ENCODE results near the gene RNASE9. TPM values are rescaled to one million over a fixed set of nuclear protein-coding genes. Genes with fewer than 3 reads are reported as not detected.
"Not testable (repeated sequence)": the region's sequence is repeated elsewhere in the genome, so short reads cannot be mapped to it uniquely, and the experiment has no call there.

RNASE9 gene
- total RNA-seq, 2 donors from 2014 or later = not detected

DNA sequence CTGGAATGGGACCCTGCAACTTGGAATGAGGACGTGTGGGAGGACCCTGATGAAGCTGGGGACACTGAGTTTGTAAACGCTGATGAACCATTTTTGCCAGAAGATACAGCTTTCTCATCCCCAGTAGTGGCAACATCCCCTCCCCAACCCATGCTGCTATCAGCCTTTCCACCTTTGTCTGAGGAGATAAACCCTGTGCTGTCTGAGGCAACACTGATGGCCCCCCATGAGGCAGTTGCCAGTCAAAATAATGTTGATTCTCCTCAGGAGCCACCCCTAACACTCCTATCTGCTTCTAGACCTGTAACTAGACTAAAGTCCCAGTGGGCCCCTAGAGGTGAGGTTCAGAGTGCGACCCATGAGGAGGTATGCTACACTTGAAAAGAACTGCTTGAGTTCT lies 7.5 kb upstream of the RNASE9 start:
- intact Hi-C loops (cut with DNase I) = no loop called here
- Histone ChIP-seq H3K4me3 (no peak overlapping the region), H3K27ac (no peak overlapping the region), H3K36me3 (replicated peaks in 1 of 2; ENCODE audit: insufficient read depth in 1 of 2, low read depth in 2 of 2) (no peaks in the 10 kb centered on the region), H3K9me3 (no peaks in the 10 kb centered on the region), H3K4me1 (no peaks in the 10 kb centered on the region), H3K27me3 (no peaks in the 10 kb centered on the region)
- DNase-seq (no peak), ATAC-seq (no peak)
- TF ChIP-seq CTCF (IDR thresholded peaks at IDR 0.05) (no peak), POLR2A (IDR thresholded peaks at IDR 0.05) (no peak)
- WGBS, 2 donors = 57 to 62% methylated on average over 3 of the region's 3 CpGs

DNA sequence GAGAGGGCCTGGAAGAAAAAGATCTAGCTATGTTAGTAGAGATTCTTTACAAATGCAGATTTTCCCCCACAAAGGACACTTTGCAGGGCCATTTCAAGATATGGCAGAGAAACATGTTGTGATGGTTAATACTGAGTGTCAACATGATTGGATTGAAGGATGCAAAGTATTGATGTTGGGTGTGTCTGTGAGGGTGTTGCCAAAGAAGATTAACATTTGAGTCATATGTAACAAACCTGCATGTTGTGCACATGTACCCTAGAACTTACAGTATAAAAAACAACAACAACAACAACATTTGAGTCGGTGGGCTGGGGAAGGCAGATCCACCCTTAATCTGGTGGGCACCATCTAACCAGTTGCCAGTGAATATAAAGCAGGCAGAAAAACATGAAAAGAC lies 6.4 kb upstream of the RNASE9 start:
- H3K4me1 ChIP-seq; H3K27ac ChIP-seq; H3K9me3 ChIP-seq; H3K27me3 ChIP-seq; H3K4me3 ChIP-seq; H3K36me3 ChIP-seq (replicated peaks in 1 of 2; ENCODE audit: insufficient read depth in 1 of 2, low read depth in 2 of 2); ATAC-seq; intact Hi-C loops (cut with DNase I); DNase-seq: not testable (repeated sequence)
- 47 to 61% methylated on average over 1 of the region's 1 CpG for WGBS, 2 donors

DNA sequence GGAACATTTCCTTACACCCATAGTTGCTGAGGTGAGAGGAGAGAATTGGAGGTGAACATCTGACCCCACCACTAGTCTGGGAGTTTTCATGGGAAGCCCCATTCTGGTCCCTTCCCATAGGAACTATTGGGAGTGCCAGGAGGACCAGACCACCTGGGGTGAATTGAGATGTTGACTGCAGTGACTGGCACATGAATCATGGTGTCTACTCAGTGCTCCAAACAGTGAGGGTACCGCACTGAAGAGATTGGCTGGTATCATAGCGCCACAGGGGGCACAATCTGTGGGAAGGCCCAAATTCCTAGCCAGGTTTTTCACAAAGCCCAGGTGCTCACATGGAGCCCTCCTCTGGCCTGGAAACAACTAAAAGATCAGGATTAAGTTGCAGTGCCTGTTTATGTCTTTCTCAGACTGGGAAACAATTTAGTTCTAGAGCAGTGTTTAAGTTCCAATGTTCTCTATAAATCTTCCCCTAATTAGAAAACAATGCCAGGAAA lies 3.7 kb upstream of the RNASE9 start:
- no peaks in the 10 kb centered on the region for H3K9me3 ChIP-seq
- DNase-seq = no peak
- 76 to 92% methylated on average over 2 of the region's 2 CpGs for WGBS, 2 donors
- H3K36me3 ChIP-seq (replicated peaks in 1 of 2; ENCODE audit: insufficient read depth in 1 of 2, low read depth in 2 of 2) = no peaks in the 10 kb centered on the region
- no peak overlapping the region for H3K4me3 ChIP-seq
- no peaks in the 10 kb centered on the region for H3K4me1 ChIP-seq
- intact Hi-C loops (cut with DNase I) = no loop called here
- no peaks in the 10 kb centered on the region for H3K27me3 ChIP-seq
- no peak overlapping the region for H3K27ac ChIP-seq
- ATAC-seq = no peak
- TF ChIP-seq POLR2A (IDR thresholded peaks at IDR 0.05) (no peak), CTCF (IDR thresholded peaks at IDR 0.05) (no peak)

GRCh38 chr14:20563971-20564370 lies 3.1 kb upstream of the RNASE9 start:
- Histone ChIP-seq H3K27me3 (no peaks in the 10 kb centered on the region), H3K36me3 (replicated peaks in 1 of 2; ENCODE audit: insufficient read depth in 1 of 2, low read depth in 2 of 2) (no peaks in the 10 kb centered on the region), H3K27ac (no peak overlapping the region), H3K4me1 (no peaks in the 10 kb centered on the region), H3K9me3 (no peaks in the 10 kb centered on the region), H3K4me3 (no peak overlapping the region)
- TF ChIP-seq POLR2A (IDR thresholded peaks at IDR 0.05) (no peak), CTCF (IDR thresholded peaks at IDR 0.05) (no peak)
- WGBS, 2 donors = 56 to 64% methylated on average over 1 of the region's 1 CpG
- ATAC-seq (no peak), DNase-seq (no peak)
- intact Hi-C loops (cut with DNase I) = no loop called here

GRCh38 chr14:20559461-20559904 lies 1.4 kb downstream of the RNASE9 start:
- no peaks in the 10 kb centered on the region for H3K9me3 ChIP-seq
- DNase-seq (no peak), ATAC-seq (no peak)
- H3K4me3 ChIP-seq = no peak overlapping the region
- TF ChIP-seq POLR2A (IDR thresholded peaks at IDR 0.05) = no peak
- TF ChIP-seq CTCF (IDR thresholded peaks at IDR 0.05) = no peak
- H3K36me3 ChIP-seq (replicated peaks in 1 of 2; ENCODE audit: insufficient read depth in 1 of 2, low read depth in 2 of 2) = no peaks in the 10 kb centered on the region
- WGBS, 2 donors = 47 to 52% methylated on average over 2 of the region's 2 CpGs
- no peaks in the 10 kb centered on the region for H3K4me1 ChIP-seq
- H3K27ac ChIP-seq = no peak overlapping the region
- intact Hi-C loops (cut with DNase I) = no loop called here
- no peaks in the 10 kb centered on the region for H3K27me3 ChIP-seq

Data from body of pancreas (tissue), 4 donors.